ENCODE measurements around the gene TNRC18.

DNA sequence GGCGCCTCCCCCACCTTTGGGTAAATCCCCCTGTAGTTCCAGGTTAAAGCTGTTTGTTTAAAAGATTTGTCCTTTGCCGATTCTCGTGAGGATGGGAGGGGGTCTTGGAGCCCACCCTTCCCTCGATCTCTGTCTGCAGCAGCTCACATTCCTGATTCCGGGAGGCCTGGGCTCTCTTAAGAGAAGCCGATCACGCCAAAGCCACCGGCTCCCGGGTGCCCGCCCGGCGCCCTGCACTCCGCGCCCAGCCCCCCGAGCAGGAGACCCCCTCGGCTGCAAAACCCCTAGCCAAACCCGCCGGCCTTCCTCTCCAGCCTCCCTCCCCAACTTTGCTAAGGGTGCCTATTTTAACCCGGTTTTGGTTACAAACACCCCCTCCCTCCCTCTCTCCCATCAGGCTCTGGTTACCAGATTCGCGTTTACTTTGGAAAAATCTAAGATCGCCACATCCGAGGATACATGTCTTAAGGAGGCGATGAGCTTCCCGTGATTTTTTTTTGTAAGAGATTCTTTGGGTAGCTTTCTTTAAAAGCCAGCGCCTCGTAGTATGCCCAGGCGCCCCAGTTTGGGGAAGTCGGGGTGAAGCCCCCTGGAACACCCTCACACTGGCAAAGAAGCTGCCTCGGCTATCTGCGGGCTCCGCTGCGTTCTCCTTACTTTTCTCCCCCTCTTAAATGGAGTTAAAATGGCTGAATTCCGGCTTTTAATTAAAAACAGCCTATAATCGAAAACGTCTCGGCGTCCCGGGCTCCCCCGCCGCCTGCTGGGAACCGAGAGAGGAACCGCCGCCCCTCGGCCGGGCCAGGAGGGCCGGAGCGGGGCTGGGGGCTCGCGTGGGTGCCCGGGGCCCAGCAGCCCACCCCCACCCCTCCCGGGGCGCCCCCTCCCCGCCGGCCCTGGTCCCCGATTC is 983 bp downstream of the TNRC18 start:
- TF ChIP-seq, protein P1, sequence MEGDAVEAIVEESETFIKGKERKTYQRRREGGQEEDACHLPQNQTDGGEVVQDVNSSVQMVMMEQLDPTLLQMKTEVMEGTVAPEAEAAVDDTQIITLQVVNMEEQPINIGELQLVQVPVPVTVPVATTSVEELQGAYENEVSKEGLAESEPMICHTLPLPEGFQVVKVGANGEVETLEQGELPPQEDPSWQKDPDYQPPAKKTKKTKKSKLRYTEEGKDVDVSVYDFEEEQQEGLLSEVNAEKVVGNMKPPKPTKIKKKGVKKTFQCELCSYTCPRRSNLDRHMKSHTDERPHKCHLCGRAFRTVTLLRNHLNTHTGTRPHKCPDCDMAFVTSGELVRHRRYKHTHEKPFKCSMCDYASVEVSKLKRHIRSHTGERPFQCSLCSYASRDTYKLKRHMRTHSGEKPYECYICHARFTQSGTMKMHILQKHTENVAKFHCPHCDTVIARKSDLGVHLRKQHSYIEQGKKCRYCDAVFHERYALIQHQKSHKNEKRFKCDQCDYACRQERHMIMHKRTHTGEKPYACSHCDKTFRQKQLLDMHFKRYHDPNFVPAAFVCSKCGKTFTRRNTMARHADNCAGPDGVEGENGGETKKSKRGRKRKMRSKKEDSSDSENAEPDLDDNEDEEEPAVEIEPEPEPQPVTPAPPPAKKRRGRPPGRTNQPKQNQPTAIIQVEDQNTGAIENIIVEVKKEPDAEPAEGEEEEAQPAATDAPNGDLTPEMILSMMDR (IDR thresholded peaks at IDR 0.05; ENCODE audit: extremely low read depth in 1 of 2, insufficient read depth in 1 of 2, low read depth in 1 of 2, low read length in 2 of 2) = no peak
- TF ChIP-seq EZH2 (IDR thresholded peaks at IDR 0.05; ENCODE audit: borderline replicate concordance, low read depth, low read length, severe bottlenecking) (no peak), POLR2A (IDR thresholded peaks at IDR 0.05; ENCODE audit: low read depth, low read length) (no peak), POLR2AphosphoS5 (IDR thresholded peaks at IDR 0.05; ENCODE audit: insufficient read depth, low read depth, low read length) (no peak), FOS (IDR thresholded peaks at IDR 0.05; ENCODE audit: borderline replicate concordance, insufficient read depth, low read length) (no peak), MAX (IDR thresholded peaks at IDR 0.05; ENCODE audit: insufficient read depth, insufficient read length) (no peak), GATA2 (IDR thresholded peaks at IDR 0.05; ENCODE audit: insufficient read depth, insufficient read length, low read depth, low read length) (no peak), JUN (IDR thresholded peaks at IDR 0.05; ENCODE audit: borderline replicate concordance, insufficient read depth, insufficient read length, low read depth) (no peak)
